B cell (primary cell): ENCODE results near the gene SEH1L. TPM values are rescaled to one million over a fixed set of nuclear protein-coding genes. Genes with fewer than 3 reads are reported as not detected.

ENCODE experiments used
- ATAC-seq: fragments of 200-7000 bp; cut with Tn5 transposase; one replicate; pipeline ENCODE4 v1.10.0; 2021; ENCODE audit warnings: low read depth, mild to moderate bottlenecking, moderate number of reproducible peaks, moderate library complexity
- CTCF ChIA-PET: fragments of 350-600 bp; sonication (Branson Sonifier 250); formaldehyde crosslinking; loops from one replicate; lab custom pipeline; 2021; ENCODE audit warnings: antibody characterized with exemption, inconsistent platforms; lab: Charles Lee
- POLR2A ChIA-PET: fragments of 350-600 bp; sonication (Branson Sonifier 250); formaldehyde crosslinking; loops from one replicate; lab custom pipeline; 2021; ENCODE audit warnings: antibody characterized with exemption; lab: Charles Lee
- DNase-seq: peaks from one replicate; pipeline ENCODE4 v3.0.0; 2013
- H2AFZ ChIP-seq: 2 replicates; pipeline ENCODE4 v1.6.1; 2012; ENCODE audit warnings: mild to moderate bottlenecking, low read depth, low read length; ENCODE audit not compliant: insufficient read depth, poor library complexity, severe bottlenecking
- H3K27ac ChIP-seq, 2 donors: 1 replicate in 1 of 2; 2 replicates in 1 of 2; pipeline ENCODE4 v1.5.1; 2012 to 2013; ENCODE audit warnings: low read length in 2 of 2, mild to moderate bottlenecking in 2 of 2, moderate library complexity in 1 of 2
- H3K27me3 ChIP-seq, 4 experiments: fragments of 200-600 bp in 1 of 4; sonication (generic) in 1 of 4; replicated peaks in 1 of 4; 1 replicate in 2 of 4; 2 replicates in 2 of 4; pipeline versions ENCODE4 v1.6.1 to v1.7.0; 2013 to 2016; ENCODE audit warnings: low read length in 3 of 4, mild to moderate bottlenecking in 2 of 4, mixed read lengths in 1 of 4, moderate library complexity in 1 of 4; ENCODE audit not compliant: insufficient read depth in 4 of 4, control insufficient read depth in 3 of 4; ENCODE audit errors: control extremely low read depth in 1 of 4
- H3K36me3 ChIP-seq, 2 experiments: replicated peaks in 1 of 2; 1 replicate in 1 of 2; 2 replicates in 1 of 2; pipeline versions ENCODE4 v1.6.1 to v1.7.1; 2013; ENCODE audit warnings: low read length in 1 of 2; ENCODE audit not compliant: insufficient read depth in 2 of 2, control insufficient read depth in 1 of 2; ENCODE audit errors: control extremely low read depth in 1 of 2, extremely low read depth in 1 of 2
- H3K4me1 ChIP-seq, 2 donors: fragments of 200-600 bp in 1 of 2; sonication (generic) in 1 of 2; 1 replicate in 1 of 2; 2 replicates in 1 of 2; pipeline versions ENCODE4 v1.5.1 to v1.6.1; 2013 to 2017; ENCODE audit warnings: low read length in 2 of 2; ENCODE audit not compliant: control insufficient read depth in 2 of 2, insufficient read depth in 2 of 2
- H3K4me2 ChIP-seq: replicated peaks from 2 replicates; pipeline ENCODE3; 2012; ENCODE audit warnings: mild to moderate bottlenecking, low read depth, low read length; ENCODE audit not compliant: poor library complexity, severe bottlenecking
- H3K4me3 ChIP-seq, 5 experiments: fragments of 200-600 bp in 1 of 5; sonication (generic) in 1 of 5; 1 replicate in 3 of 5; 2 replicates in 2 of 5; pipeline versions ENCODE4 v1.5.1 to v1.7.0; 2011 to 2016; ENCODE audit warnings: low read length in 4 of 5, mild to moderate bottlenecking in 4 of 5, low read depth in 2 of 5, control low read depth in 1 of 5, moderate library complexity in 1 of 5; ENCODE audit not compliant: insufficient read depth in 1 of 5; ENCODE audit errors: control extremely low read depth in 1 of 5, extremely low read depth in 1 of 5
- H3K79me2 ChIP-seq: fragments of 200-600 bp; sonication (generic); one replicate; pipeline ENCODE4 v1.6.0; 2016; ENCODE audit warnings: low read length; ENCODE audit not compliant: control insufficient read depth, insufficient read depth
- H3K9ac ChIP-seq: fragments of 200-600 bp; sonication (generic); 2 replicates; pipeline ENCODE4 v1.6.1; 2017; ENCODE audit warnings: mild to moderate bottlenecking, low read length, moderate library complexity
- H3K9me3 ChIP-seq, 3 donors: one replicate each; pipeline versions ENCODE4 v1.6.1 to v1.7.1; 2013; ENCODE audit warnings: low read length in 2 of 3; ENCODE audit not compliant: control insufficient read depth in 2 of 3, insufficient read depth in 1 of 3; ENCODE audit errors: control extremely low read depth in 1 of 3
- H4K20me1 ChIP-seq: 2 replicates; pipeline ENCODE4 v1.6.0; 2012; ENCODE audit warnings: mild to moderate bottlenecking, low read length; ENCODE audit not compliant: insufficient read depth, control insufficient read depth, poor library complexity, severe bottlenecking
- H3K27ac Mint-ChIP-seq: one replicate; pipeline ENCODE4 v1.8.0; 2021; ENCODE audit warnings: mixed read lengths
- H3K27me3 Mint-ChIP-seq: one replicate; pipeline ENCODE4 v1.8.0; 2021; ENCODE audit warnings: mixed read lengths
- H3K4me1 Mint-ChIP-seq: one replicate; pipeline ENCODE4 v1.8.0; 2021; ENCODE audit warnings: mixed read lengths
- H3K4me3 Mint-ChIP-seq: one replicate; pipeline ENCODE4 v1.8.0; 2021; ENCODE audit warnings: mixed read lengths
- H3K9me3 Mint-ChIP-seq: one replicate; pipeline ENCODE4 v1.8.0; 2022; ENCODE audit warnings: mixed read lengths; ENCODE audit not compliant: insufficient read depth
- CTCF ChIP-seq: fragments of 200-600 bp; IDR thresholded peaks from one replicate; pipeline ENCODE4 v1.8.0; 2022; ENCODE audit warnings: antibody characterized with exemption, mild to moderate bottlenecking
- EZH2 ChIP-seq: IDR thresholded peaks from 2 replicates; pipeline ENCODE4 v1.6.1; 2012; ENCODE audit warnings: borderline replicate concordance, low read depth, mild to moderate bottlenecking, moderate library complexity, low read length; ENCODE audit not compliant: insufficient read depth, poor library complexity, severe bottlenecking
- WGBS: methylation state at CpG from one replicate; pipeline ENCODE4 v1.1.5; 2013; ENCODE audit warnings: missing lambda C conversion rate; ENCODE audit not compliant: insufficient coverage; 5-methylcytosine and 5-hydroxymethylcytosine counted together
- intact Hi-C: fragments of 100-400 bp; cut with micrococcal nuclease; formaldehyde crosslinking; loops from one replicate; pipeline ENCODE4 v1.10.0; 2022
- polyA plus RNA-seq: library from polyadenylated mRNA; depleted of rRNA; stranded (reverse); fragments of >200 nt; gene quantifications from 2 replicates; pipeline ENCODE4 v1.2.3, GENCODE V29; 2012
- total RNA-seq, 2 donors: library from RNA; stranded (reverse); fragments of 120-200 nt in 1 of 2; gene quantifications; 1 replicate in 1 of 2; 2 replicates in 1 of 2; pipeline versions ENCODE4 v1.2.3 to v1.2.4, GENCODE V29; 2013 to 2022

SEH1L gene
- total and polyA plus RNA-seq, 2 donors (not counting 1 experiment from before 2014, with no cell fraction given): 8.7 to 46.4 TPM

GRCh38 chr18:13032173-13032572, 84.4 kb downstream of the SEH1L start:
- Mint-ChIP-seq H3K27ac (no peak overlapping the region), H3K9me3 (no peaks in the 10 kb centered on the region), H3K27me3 (no peaks in the 10 kb centered on the region), H3K4me3 (no peak overlapping the region), H3K4me1 (no peaks in the 10 kb centered on the region)
- Histone ChIP-seq H3K4me2 (no peak overlapping the region), H3K9ac (no peak overlapping the region), H3K9me3 (no peaks in the 10 kb centered on the region), H3K4me3 (no peak overlapping the region), H3K4me1 (no peaks in the 10 kb centered on the region), H3K27me3 (no peaks in the 10 kb centered on the region), H3K36me3 (peaks cover 27 to 66% of the 10 kb centered on the region in 2 experiments), H3K27ac (no peak overlapping the region), H4K20me1 (no peaks in the 10 kb centered on the region), H3K79me2 (no peaks in the 10 kb centered on the region), H2AFZ (no peak overlapping the region)
- POLR2A ChIA-PET: no interaction called here
- no peak for ATAC-seq
- CTCF ChIA-PET: interaction anchor here (0.6 kb wide), 1 partner anchor 598 kb away, joined by 5 read pairs; no protein-coding TSS in a partner anchor
- whole genome bisulfite sequencing: 93% methylated on average over 5 of the region's 5 CpGs
- TF ChIP-seq CTCF: no peak
- no peak for TF ChIP-seq EZH2
- intact Hi-C loops: no loop called here
- no peak for DNase-seq

- H3K9ac ChIP-seq: no peak overlapping the region
- no peak overlapping the region for H3K27ac ChIP-seq
- Mint-ChIP-seq H3K4me1 (no peaks in the 10 kb centered on the region), H3K27ac (no peak overlapping the region), H3K27me3 (no peaks in the 10 kb centered on the region), H3K4me3 (no peak overlapping the region), H3K9me3 (no peaks in the 10 kb centered on the region)
- intact Hi-C loops: no loop called here
- no peaks in the 10 kb centered on the region for H3K4me1 ChIP-seq
- no peaks in the 10 kb centered on the region for H3K79me2 ChIP-seq
- H4K20me1 ChIP-seq: no peaks in the 10 kb centered on the region
- TF ChIP-seq CTCF (no peak), EZH2 (no peak)
- no peaks in the 10 kb centered on the region for H3K27me3 ChIP-seq
- no peak overlapping the region for H3K4me2 ChIP-seq
- no peak for DNase-seq
- no peak overlapping the region for H3K4me3 ChIP-seq
- CTCF ChIA-PET: no interaction called here
- WGBS: 100% methylated on average over 4 of the region's 7 CpGs
- H2AFZ ChIP-seq: no peak overlapping the region
- ATAC-seq: no peak
- POLR2A ChIA-PET: no interaction called here
- no peaks in the 10 kb centered on the region for H3K9me3 ChIP-seq
- H3K36me3 ChIP-seq: peaks cover 18 to 47% of the 10 kb centered on the region in 2 experiments
These were observed 87.6 kb downstream of the SEH1L start for GRCh38 chr18:13035249-13035914.
